ENCODE measurements around the gene AGAP1. TPM values are rescaled to one million over a fixed set of nuclear protein-coding genes. Genes with fewer than 3 reads are reported as not detected.

Gene AGAP1
- total RNA-seq, 1 donor = 18.5 TPM

DNA sequence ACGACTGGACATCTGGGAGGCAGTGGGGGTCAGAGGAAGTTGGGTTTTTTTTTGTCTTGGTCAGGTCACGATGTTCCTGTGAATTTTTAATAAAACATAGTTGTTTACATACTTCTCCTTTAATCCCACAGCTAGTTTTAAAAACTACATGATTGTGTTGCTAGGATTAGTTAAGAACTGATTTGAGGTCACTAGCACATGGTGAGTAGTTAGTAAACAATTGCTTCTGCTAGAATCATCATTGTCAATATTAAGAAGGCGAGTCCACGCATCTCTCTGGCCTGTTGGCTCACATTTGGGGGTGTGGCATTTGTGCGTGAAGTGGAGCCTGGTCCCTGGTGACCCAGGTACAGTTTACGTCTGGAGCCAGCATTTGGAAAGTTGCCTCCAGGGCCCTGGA lies 59.4 kb downstream of the AGAP1 start:
- H3K79me2 ChIP-seq (ENCODE audit: insufficient read depth, low read length) = peaks cover 89% of the 10 kb centered on the region
- H3K36me3 ChIP-seq (ENCODE audit: insufficient read depth, low read length) = no peaks in the 10 kb centered on the region
- peaks cover 72% of the 10 kb centered on the region for H4K20me1 ChIP-seq (ENCODE audit: insufficient read depth, low read length)
- H3K27me3 ChIP-seq (ENCODE audit: insufficient read depth, low read length) = no peaks in the 10 kb centered on the region
- H2AFZ ChIP-seq (ENCODE audit: low read length) = no peak overlapping the region
- no peaks in the 10 kb centered on the region for H3K9me3 ChIP-seq (ENCODE audit: low read depth, low read length)
- no peak overlapping the region for H3K4me2 ChIP-seq (ENCODE audit: insufficient read depth, low read length)
- H3K4me1 ChIP-seq (ENCODE audit: insufficient read depth, low read length) = no peaks in the 10 kb centered on the region
- no peak overlapping the region for H3K27ac ChIP-seq (ENCODE audit: low read depth, low read length)
- peak; percentile 74 for DNase-seq (ENCODE audit: insufficient read length, low spot score, missing footprints)
- TF ChIP-seq, protein P1, sequence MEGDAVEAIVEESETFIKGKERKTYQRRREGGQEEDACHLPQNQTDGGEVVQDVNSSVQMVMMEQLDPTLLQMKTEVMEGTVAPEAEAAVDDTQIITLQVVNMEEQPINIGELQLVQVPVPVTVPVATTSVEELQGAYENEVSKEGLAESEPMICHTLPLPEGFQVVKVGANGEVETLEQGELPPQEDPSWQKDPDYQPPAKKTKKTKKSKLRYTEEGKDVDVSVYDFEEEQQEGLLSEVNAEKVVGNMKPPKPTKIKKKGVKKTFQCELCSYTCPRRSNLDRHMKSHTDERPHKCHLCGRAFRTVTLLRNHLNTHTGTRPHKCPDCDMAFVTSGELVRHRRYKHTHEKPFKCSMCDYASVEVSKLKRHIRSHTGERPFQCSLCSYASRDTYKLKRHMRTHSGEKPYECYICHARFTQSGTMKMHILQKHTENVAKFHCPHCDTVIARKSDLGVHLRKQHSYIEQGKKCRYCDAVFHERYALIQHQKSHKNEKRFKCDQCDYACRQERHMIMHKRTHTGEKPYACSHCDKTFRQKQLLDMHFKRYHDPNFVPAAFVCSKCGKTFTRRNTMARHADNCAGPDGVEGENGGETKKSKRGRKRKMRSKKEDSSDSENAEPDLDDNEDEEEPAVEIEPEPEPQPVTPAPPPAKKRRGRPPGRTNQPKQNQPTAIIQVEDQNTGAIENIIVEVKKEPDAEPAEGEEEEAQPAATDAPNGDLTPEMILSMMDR (IDR thresholded peaks at IDR 0.05; ENCODE audit: extremely low read depth, low read depth, low read length) = no peak
- no peak overlapping the region for H3K4me3 ChIP-seq (ENCODE audit: insufficient read depth, low read length)

DNA sequence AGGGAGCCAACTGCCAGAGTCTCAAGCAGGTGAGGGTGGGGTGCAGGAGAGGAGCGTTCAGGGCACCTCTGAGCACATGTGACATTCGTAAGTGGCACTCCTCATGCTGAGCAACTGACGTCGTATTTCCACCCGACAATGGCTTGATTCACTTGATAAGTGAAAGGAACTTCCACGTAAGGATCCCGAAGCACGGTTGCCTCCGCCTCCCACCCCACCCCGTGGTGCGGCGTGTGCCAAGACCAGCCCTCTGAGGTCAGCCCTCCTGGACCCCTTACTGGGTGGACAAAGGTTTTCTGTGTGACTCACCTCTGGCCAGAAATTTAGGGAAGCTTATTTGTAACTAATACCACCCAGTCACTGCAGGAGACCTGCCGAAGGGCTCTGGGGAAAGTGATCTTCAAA lies 59.9 kb downstream of the AGAP1 start:
- Histone ChIP-seq H3K36me3 (ENCODE audit: insufficient read depth, low read length) (no peaks in the 10 kb centered on the region), H3K4me2 (ENCODE audit: insufficient read depth, low read length) (no peak overlapping the region), H3K4me1 (ENCODE audit: insufficient read depth, low read length) (no peaks in the 10 kb centered on the region), H3K4me3 (ENCODE audit: insufficient read depth, low read length) (no peak overlapping the region), H3K9me3 (ENCODE audit: low read depth, low read length) (no peaks in the 10 kb centered on the region), H3K27ac (ENCODE audit: low read depth, low read length) (no peak overlapping the region), H3K79me2 (ENCODE audit: insufficient read depth, low read length) (peaks cover 91% of the 10 kb centered on the region), H3K27me3 (ENCODE audit: insufficient read depth, low read length) (no peaks in the 10 kb centered on the region), H2AFZ (ENCODE audit: low read length) (no peak overlapping the region), H4K20me1 (ENCODE audit: insufficient read depth, low read length) (peaks cover 77% of the 10 kb centered on the region)
- peak; percentile 25 for DNase-seq (ENCODE audit: insufficient read length, low spot score, missing footprints)
- TF ChIP-seq, protein P1 (IDR thresholded peaks at IDR 0.05; ENCODE audit: extremely low read depth, low read depth, low read length) = no peak

DNA sequence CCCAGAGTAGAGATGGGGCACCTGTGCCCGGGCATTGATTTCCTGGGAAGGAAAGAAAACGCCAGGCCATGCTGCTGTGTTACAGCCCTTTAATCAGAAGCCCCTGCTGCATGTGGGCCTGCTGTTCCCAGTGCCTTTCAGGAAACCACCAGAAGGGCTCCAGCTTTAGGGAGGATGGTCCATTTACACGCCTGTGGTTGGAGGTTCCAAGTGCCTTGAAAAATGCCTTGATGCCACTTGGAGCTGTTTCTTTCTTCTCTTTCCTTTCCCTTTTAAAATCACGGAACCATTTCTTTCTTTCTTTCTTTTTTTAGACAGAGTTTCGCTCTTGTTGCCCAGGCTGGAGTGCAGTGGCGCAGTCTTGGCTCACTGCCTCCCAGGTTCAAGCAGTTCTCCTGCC lies 60.5 kb downstream of the AGAP1 start:
- Histone ChIP-seq H3K9me3 (ENCODE audit: low read depth, low read length) (no peaks in the 10 kb centered on the region), H3K4me3 (ENCODE audit: insufficient read depth, low read length) (no peak overlapping the region), H2AFZ (ENCODE audit: low read length) (no peak overlapping the region), H4K20me1 (ENCODE audit: insufficient read depth, low read length) (peaks cover 83% of the 10 kb centered on the region), H3K79me2 (ENCODE audit: insufficient read depth, low read length) (peaks cover 91% of the 10 kb centered on the region), H3K27ac (ENCODE audit: low read depth, low read length) (no peak overlapping the region), H3K27me3 (ENCODE audit: insufficient read depth, low read length) (no peaks in the 10 kb centered on the region), H3K4me2 (ENCODE audit: insufficient read depth, low read length) (no peak overlapping the region), H3K4me1 (ENCODE audit: insufficient read depth, low read length) (no peaks in the 10 kb centered on the region), H3K36me3 (ENCODE audit: insufficient read depth, low read length) (no peaks in the 10 kb centered on the region)
- TF ChIP-seq, protein P1 (IDR thresholded peaks at IDR 0.05; ENCODE audit: extremely low read depth, low read depth, low read length) = no peak
- peak; percentile 59 for DNase-seq (ENCODE audit: insufficient read length, low spot score, missing footprints)

DNA sequence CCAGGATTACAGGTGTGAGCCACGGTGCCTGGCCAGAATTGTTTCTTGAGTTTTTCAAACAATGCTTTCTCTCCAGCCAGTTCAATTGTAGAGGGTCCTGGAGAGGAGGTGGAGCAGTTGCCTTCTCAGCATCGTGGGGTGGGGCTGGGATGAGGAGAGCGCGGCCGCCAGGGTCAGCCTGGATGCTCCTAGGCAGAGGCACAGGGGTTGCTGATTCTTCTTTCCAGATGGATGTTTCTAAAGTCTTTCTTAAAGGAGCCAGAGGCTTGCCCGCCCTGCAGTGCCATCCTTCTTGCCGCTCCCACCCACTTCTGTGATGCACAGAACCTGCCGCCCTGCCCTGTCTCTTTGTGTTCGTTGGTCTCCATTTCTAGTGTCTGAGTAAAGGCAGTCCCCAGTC lies 61.1 kb downstream of the AGAP1 start:
- Histone ChIP-seq H3K36me3 (ENCODE audit: insufficient read depth, low read length) (no peaks in the 10 kb centered on the region), H4K20me1 (ENCODE audit: insufficient read depth, low read length) (peaks cover 81% of the 10 kb centered on the region)

More for the DNA sequence above, 61.1 kb downstream of the AGAP1 start:
- Histone ChIP-seq H3K4me1 (ENCODE audit: insufficient read depth, low read length) (no peaks in the 10 kb centered on the region), H3K4me3 (ENCODE audit: insufficient read depth, low read length) (no peak overlapping the region), H3K9me3 (ENCODE audit: low read depth, low read length) (no peaks in the 10 kb centered on the region), H3K27ac (ENCODE audit: low read depth, low read length) (no peak overlapping the region), H3K4me2 (ENCODE audit: insufficient read depth, low read length) (no peak overlapping the region), H2AFZ (ENCODE audit: low read length) (no peak overlapping the region), H3K27me3 (ENCODE audit: insufficient read depth, low read length) (no peaks in the 10 kb centered on the region), H3K79me2 (ENCODE audit: insufficient read depth, low read length) (peaks cover 89% of the 10 kb centered on the region)
- DNase-seq (ENCODE audit: insufficient read length, low spot score, missing footprints) = peak; percentile 17
- TF ChIP-seq, protein P1 (IDR thresholded peaks at IDR 0.05; ENCODE audit: extremely low read depth, low read depth, low read length) = no peak
